Upper lobe of left lung (tissue), 4 donors: ENCODE data around the gene ACTL6B.

Experiments used
- EP300 ChIP-seq, 4 donors: sonication (generic); formaldehyde crosslinking; IDR thresholded peaks; one replicate each; pipeline ENCODE4 v1.5.1; 2017; ENCODE audit warnings: antibody characterized with exemption in 4 of 4, control low read depth in 2 of 4
- POLR2A ChIP-seq, 4 donors: fragments of 450-650 bp; IDR thresholded peaks; one replicate each; pipeline ENCODE4 v1.5.1; 2016 to 2017; ENCODE audit warnings: antibody characterized with exemption in 4 of 4, mild to moderate bottlenecking in 2 of 4
- POLR2AphosphoS5 ChIP-seq, 2 donors: sonication (generic); formaldehyde crosslinking; IDR thresholded peaks; one replicate each; pipeline ENCODE4 v1.5.1; 2017; ENCODE audit warnings: antibody characterized with exemption in 2 of 2
- TF ChIP-seq, protein P1 (sequence below), 6 experiments: fragments of 450-650 bp in 4 of 6; fragments of 200-600 bp in 2 of 6; sonication (generic) in 2 of 6; IDR thresholded peaks; one replicate each; pipeline ENCODE4 v1.5.1; 2016 to 2019; ENCODE audit warnings: antibody characterized with exemption in 6 of 6

DNA sequence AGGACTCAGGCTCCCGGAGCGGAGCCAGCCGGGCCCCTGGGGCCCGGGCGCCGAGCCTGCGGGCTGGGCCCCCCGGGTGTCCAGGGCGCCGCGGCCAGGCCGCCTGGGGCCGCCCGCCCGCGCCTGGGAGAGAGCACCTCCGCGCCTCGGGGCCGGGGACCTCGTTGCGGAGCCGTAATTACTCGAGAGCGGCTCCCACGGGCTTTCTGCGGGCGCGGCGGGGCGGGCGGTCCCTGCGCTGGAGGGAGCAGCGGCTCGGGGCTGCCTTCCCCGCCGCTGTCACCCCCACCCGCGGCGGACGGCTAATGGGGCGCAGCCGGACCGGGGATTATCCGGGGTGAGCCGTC lies 18.8 kb upstream of the ACTL6B start:
- TF ChIP-seq, protein P1, sequence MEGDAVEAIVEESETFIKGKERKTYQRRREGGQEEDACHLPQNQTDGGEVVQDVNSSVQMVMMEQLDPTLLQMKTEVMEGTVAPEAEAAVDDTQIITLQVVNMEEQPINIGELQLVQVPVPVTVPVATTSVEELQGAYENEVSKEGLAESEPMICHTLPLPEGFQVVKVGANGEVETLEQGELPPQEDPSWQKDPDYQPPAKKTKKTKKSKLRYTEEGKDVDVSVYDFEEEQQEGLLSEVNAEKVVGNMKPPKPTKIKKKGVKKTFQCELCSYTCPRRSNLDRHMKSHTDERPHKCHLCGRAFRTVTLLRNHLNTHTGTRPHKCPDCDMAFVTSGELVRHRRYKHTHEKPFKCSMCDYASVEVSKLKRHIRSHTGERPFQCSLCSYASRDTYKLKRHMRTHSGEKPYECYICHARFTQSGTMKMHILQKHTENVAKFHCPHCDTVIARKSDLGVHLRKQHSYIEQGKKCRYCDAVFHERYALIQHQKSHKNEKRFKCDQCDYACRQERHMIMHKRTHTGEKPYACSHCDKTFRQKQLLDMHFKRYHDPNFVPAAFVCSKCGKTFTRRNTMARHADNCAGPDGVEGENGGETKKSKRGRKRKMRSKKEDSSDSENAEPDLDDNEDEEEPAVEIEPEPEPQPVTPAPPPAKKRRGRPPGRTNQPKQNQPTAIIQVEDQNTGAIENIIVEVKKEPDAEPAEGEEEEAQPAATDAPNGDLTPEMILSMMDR (IDR thresholded peaks at IDR 0.05): no peak
- TF ChIP-seq EP300 (IDR thresholded peaks at IDR 0.05) (no peak), POLR2A (IDR thresholded peaks at IDR 0.05) (no peak), POLR2AphosphoS5 (IDR thresholded peaks at IDR 0.05) (no peak)
